Measurements from ENCODE around the gene DNASE1.

The DNASE1 gene

GRCh38 chr16:3690980-3691720, 36.7 kb downstream of the DNASE1 start:
- H3K9me3 ChIP-seq (ENCODE audit: insufficient read depth, low read depth, low read length): no peaks in the 10 kb centered on the region
- H4K12ac ChIP-seq (ENCODE audit: low read depth, low read length): no peak overlapping the region
- no peak for DNase-seq
- H3K79me2 ChIP-seq (ENCODE audit: control insufficient read depth, insufficient read depth, low read length, poor library complexity): no peaks in the 10 kb centered on the region
- no peak overlapping the region for H4K8ac ChIP-seq (ENCODE audit: low read depth, low read length)
- no peak overlapping the region for H2AK5ac ChIP-seq (ENCODE audit: low read length)
- peaks cover 15 to 16% of the 10 kb centered on the region in 2 experiments for H3K36me3 ChIP-seq (ENCODE audit: control insufficient read depth in 1 of 2, insufficient read depth in 2 of 2, low read length in 2 of 2)
- WGBS (ENCODE audit: extremely low coverage, insufficient coverage, insufficient read length): no CpG with 5 or more reads among the region's 19 CpGs
- H3K79me1 ChIP-seq (ENCODE audit: low read length): no peaks in the 10 kb centered on the region
- no peak overlapping the region for H2BK120ac ChIP-seq (ENCODE audit: insufficient read depth, low read length, poor library complexity)
- H3K23ac ChIP-seq (ENCODE audit: low read length): no peak overlapping the region
- no peak overlapping the region for H2BK5ac ChIP-seq (ENCODE audit: low read depth, low read length, poor library complexity)
- no peak overlapping the region for H3K9ac ChIP-seq (ENCODE audit: low read length)
- H2AFZ ChIP-seq (ENCODE audit: insufficient read depth, low read length, poor library complexity): no peak overlapping the region
- H2BK12ac ChIP-seq (ENCODE audit: low read length): no peak overlapping the region
- no peaks in the 10 kb centered on the region for H3K27me3 ChIP-seq (ENCODE audit: insufficient read depth, low read length)
- H3K4ac ChIP-seq (ENCODE audit: low read depth, low read length): no peak overlapping the region
- H3K4me1 ChIP-seq (ENCODE audit: control insufficient read depth in 1 of 2, insufficient read depth in 2 of 2, low read length in 2 of 2): peaks cover 4 to 7% of the 10 kb centered on the region in 2 experiments
- H3K27ac ChIP-seq (ENCODE audit: low read depth, low read length): no peak overlapping the region
- no peak overlapping the region for H3K4me3 ChIP-seq (ENCODE audit: low read depth, low read length)
- H4K91ac ChIP-seq (ENCODE audit: low read depth, low read length): no peak overlapping the region
- H3K18ac ChIP-seq (ENCODE audit: low read length): no peak overlapping the region
- no peak overlapping the region for H3K14ac ChIP-seq (ENCODE audit: low read length)
- H3K4me2 ChIP-seq (ENCODE audit: low read length): no peak overlapping the region

- WGBS (ENCODE audit: extremely low coverage, insufficient coverage, insufficient read length): no CpG with 5 or more reads among the region's 12 CpGs
- Histone ChIP-seq H4K12ac (ENCODE audit: low read depth, low read length) (no peak overlapping the region), H3K4ac (ENCODE audit: low read depth, low read length) (no peak overlapping the region), H3K23ac (ENCODE audit: low read length) (no peak overlapping the region), H3K27me3 (ENCODE audit: insufficient read depth, low read length) (no peaks in the 10 kb centered on the region), H3K14ac (ENCODE audit: low read length) (no peak overlapping the region), H3K79me1 (ENCODE audit: low read length) (no peaks in the 10 kb centered on the region), H3K79me2 (ENCODE audit: control insufficient read depth, insufficient read depth, low read length, poor library complexity) (no peaks in the 10 kb centered on the region), H3K18ac (ENCODE audit: low read length) (peak overlapping the region; percentile 72), H3K36me3 (ENCODE audit: control insufficient read depth in 1 of 2, insufficient read depth in 2 of 2, low read length in 2 of 2) (peaks cover 9 to 12% of the 10 kb centered on the region in 2 experiments), H2BK12ac (ENCODE audit: low read length) (no peak overlapping the region), H2BK120ac (ENCODE audit: insufficient read depth, low read length, poor library complexity) (no peak overlapping the region), H3K4me1 (ENCODE audit: control insufficient read depth in 1 of 2, insufficient read depth in 2 of 2, low read length in 2 of 2) (peaks cover 4 to 7% of the 10 kb centered on the region in 2 experiments), H4K8ac (ENCODE audit: low read depth, low read length) (no peak overlapping the region), H2AK5ac (ENCODE audit: low read length) (no peak overlapping the region), H3K9me3 (ENCODE audit: insufficient read depth, low read depth, low read length) (no peaks in the 10 kb centered on the region), H2AFZ (ENCODE audit: insufficient read depth, low read length, poor library complexity) (no peak overlapping the region), H4K91ac (ENCODE audit: low read depth, low read length) (no peak overlapping the region), H3K4me3 (ENCODE audit: low read depth, low read length) (no peak overlapping the region), H2BK5ac (ENCODE audit: low read depth, low read length, poor library complexity) (no peak overlapping the region), H3K9ac (ENCODE audit: low read length) (no peak overlapping the region), H3K4me2 (ENCODE audit: low read length) (no peak overlapping the region), H3K27ac (ENCODE audit: low read depth, low read length) (no peak overlapping the region)
- no peak for DNase-seq
Observed at GRCh38 chr16:3691761-3692160, 37.3 kb downstream of the DNASE1 start.

GRCh38 chr16:3694051-3694450, 39.6 kb downstream of the DNASE1 start:
- peaks cover 4 to 7% of the 10 kb centered on the region in 2 experiments for H3K4me1 ChIP-seq (ENCODE audit: control insufficient read depth in 1 of 2, insufficient read depth in 2 of 2, low read length in 2 of 2)
- no peak overlapping the region for H2BK5ac ChIP-seq (ENCODE audit: low read depth, low read length, poor library complexity)
- no peak overlapping the region for H3K18ac ChIP-seq (ENCODE audit: low read length)
- WGBS (ENCODE audit: extremely low coverage, insufficient coverage, insufficient read length): no CpG with 5 or more reads among the region's 9 CpGs
- H3K9ac ChIP-seq (ENCODE audit: low read length): no peak overlapping the region
- no peak overlapping the region for H2BK120ac ChIP-seq (ENCODE audit: insufficient read depth, low read length, poor library complexity)
- no peaks in the 10 kb centered on the region for H3K36me3 ChIP-seq (ENCODE audit: control insufficient read depth in 1 of 2, insufficient read depth in 2 of 2, low read length in 2 of 2)
- H3K79me1 ChIP-seq (ENCODE audit: low read length): no peaks in the 10 kb centered on the region
- no peak overlapping the region for H3K4me2 ChIP-seq (ENCODE audit: low read length)
- H3K14ac ChIP-seq (ENCODE audit: low read length): no peak overlapping the region
- H4K12ac ChIP-seq (ENCODE audit: low read depth, low read length): no peak overlapping the region
- H4K91ac ChIP-seq (ENCODE audit: low read depth, low read length): no peak overlapping the region
- H3K23ac ChIP-seq (ENCODE audit: low read length): no peak overlapping the region
- no peak overlapping the region for H3K4ac ChIP-seq (ENCODE audit: low read depth, low read length)
- no peaks in the 10 kb centered on the region for H3K79me2 ChIP-seq (ENCODE audit: control insufficient read depth, insufficient read depth, low read length, poor library complexity)
- no peak overlapping the region for H2AK5ac ChIP-seq (ENCODE audit: low read length)
- no peak overlapping the region for H3K27ac ChIP-seq (ENCODE audit: low read depth, low read length)
- H3K27me3 ChIP-seq (ENCODE audit: insufficient read depth, low read length): no peaks in the 10 kb centered on the region
- H2AFZ ChIP-seq (ENCODE audit: insufficient read depth, low read length, poor library complexity): no peak overlapping the region
- no peak overlapping the region for H3K4me3 ChIP-seq (ENCODE audit: low read depth, low read length)
- no peak overlapping the region for H2BK12ac ChIP-seq (ENCODE audit: low read length)
- DNase-seq: no peak
- H4K8ac ChIP-seq (ENCODE audit: low read depth, low read length): no peak overlapping the region
- peaks cover 1% of the 10 kb centered on the region for H3K9me3 ChIP-seq (ENCODE audit: insufficient read depth, low read depth, low read length)

- Histone ChIP-seq H4K91ac (ENCODE audit: low read depth, low read length) (no peak overlapping the region), H3K27me3 (ENCODE audit: insufficient read depth, low read length) (no peaks in the 10 kb centered on the region), H2BK12ac (ENCODE audit: low read length) (no peak overlapping the region), H3K27ac (ENCODE audit: low read depth, low read length) (no peak overlapping the region), H2BK5ac (ENCODE audit: low read depth, low read length, poor library complexity) (no peak overlapping the region), H4K8ac (ENCODE audit: low read depth, low read length) (no peak overlapping the region), H3K18ac (ENCODE audit: low read length) (no peak overlapping the region), H3K4me2 (ENCODE audit: low read length) (no peak overlapping the region), H3K14ac (ENCODE audit: low read length) (no peak overlapping the region), H3K79me2 (ENCODE audit: control insufficient read depth, insufficient read depth, low read length, poor library complexity) (no peaks in the 10 kb centered on the region), H3K4me1 (ENCODE audit: control insufficient read depth in 1 of 2, insufficient read depth in 2 of 2, low read length in 2 of 2) (no peaks in the 10 kb centered on the region), H3K36me3 (ENCODE audit: control insufficient read depth in 1 of 2, insufficient read depth in 2 of 2, low read length in 2 of 2) (no peaks in the 10 kb centered on the region), H4K12ac (ENCODE audit: low read depth, low read length) (no peak overlapping the region), H3K4ac (ENCODE audit: low read depth, low read length) (no peak overlapping the region), H3K4me3 (ENCODE audit: low read depth, low read length) (no peak overlapping the region), H2AK5ac (ENCODE audit: low read length) (no peak overlapping the region), H3K9me3 (ENCODE audit: insufficient read depth, low read depth, low read length) (peaks cover 1% of the 10 kb centered on the region), H3K23ac (ENCODE audit: low read length) (no peak overlapping the region), H3K9ac (ENCODE audit: low read length) (no peak overlapping the region), H3K79me1 (ENCODE audit: low read length) (no peaks in the 10 kb centered on the region), H2BK120ac (ENCODE audit: insufficient read depth, low read length, poor library complexity) (no peak overlapping the region), H2AFZ (ENCODE audit: insufficient read depth, low read length, poor library complexity) (no peak overlapping the region)
- no peak for DNase-seq
- WGBS (ENCODE audit: extremely low coverage, insufficient coverage, insufficient read length): no CpG with 5 or more reads among the region's 19 CpGs
Observed at GRCh38 chr16:3695610-3696369, 41.3 kb downstream of the DNASE1 start.

Measured in trophoblast cell (in vitro differentiated cells and primary cell).